Testis (tissue), 2 donors: ENCODE data around the gene PBX1.

ENCODE experiments used
- CTCF ChIP-seq, 3 experiments: fragments of 450-650 bp in 2 of 3; fragments of 200-600 bp in 1 of 3; sonication (generic) in 1 of 3; IDR thresholded peaks; one replicate each; pipeline ENCODE4 v1.5.1; 2016 to 2019; ENCODE audit warnings: antibody characterized with exemption in 3 of 3, mild to moderate bottlenecking in 2 of 3, moderate library complexity in 1 of 3
- POLR2A ChIP-seq: fragments of 450-650 bp; IDR thresholded peaks from one replicate; pipeline ENCODE4 v1.6.1; 2017; ENCODE audit warnings: antibody characterized with exemption, mild to moderate bottlenecking, moderate library complexity

- TF ChIP-seq CTCF (IDR thresholded peaks at IDR 0.05) (no peak), POLR2A (no peak)
These were observed 101.4 kb downstream of the PBX1 start for GRCh38 chr1:164660412-164660772.
